A549 (cell line): ENCODE measurements around the gene KCNB1.

ENCODE experiments used
- CEBPB ChIP-seq, 2 experiments: fragments of >200 bp in 1 of 2; sonication (Bioruptor Twin) in 1 of 2; formaldehyde crosslinking in 1 of 2; IDR thresholded peaks; 2 replicates each; pipeline ENCODE4 v1.6.1; 2012 to 2016
- CTCF ChIP-seq: fragments of >200 bp; sonication (Bioruptor Twin); formaldehyde crosslinking; IDR thresholded peaks from 3 replicates; pipeline ENCODE4 v1.5.1; 2016
- EHMT2 ChIP-seq: fragments of 200-600 bp; sonication (generic); IDR thresholded peaks from 2 replicates; pipeline ENCODE4 v1.6.1; 2016; ENCODE audit warnings: antibody characterized with exemption, low read depth, mild to moderate bottlenecking, moderate library complexity
- JUNB ChIP-seq: fragments of >200 bp; sonication (Bioruptor Twin); formaldehyde crosslinking; IDR thresholded peaks from 2 replicates; pipeline ENCODE4 v1.6.1; 2016
- MAX ChIP-seq: IDR thresholded peaks from 2 replicates; pipeline ENCODE4 v1.6.1; 2012
- MYC ChIP-seq: IDR thresholded peaks from 2 replicates; pipeline ENCODE4 v1.6.1; 2012; ENCODE audit warnings: mild to moderate bottlenecking, inconsistent platforms, low read length, improper control_type of control experiment, borderline replicate concordance
- NR3C1 ChIP-seq: fragments of >200 bp; sonication (Bioruptor Twin); formaldehyde crosslinking; IDR thresholded peaks from 3 replicates; pipeline ENCODE4 v1.6.1; 2017
- PBX3 ChIP-seq: IDR thresholded peaks from 2 replicates; pipeline ENCODE4 v1.6.1; 2012
- POLR2A ChIP-seq: IDR thresholded peaks from 2 replicates; pipeline ENCODE4 v1.6.1; 2012; ENCODE audit warnings: mild to moderate bottlenecking, low read length
- RFX5 ChIP-seq: fragments of 450-650 bp; IDR thresholded peaks from 2 replicates; pipeline ENCODE4 v1.7.1; 2014; ENCODE audit warnings: antibody characterized with exemption, mild to moderate bottlenecking, moderate library complexity
- RNF2 ChIP-seq: fragments of 200-600 bp; sonication (generic); IDR thresholded peaks from 2 replicates; pipeline ENCODE4 v1.6.1; 2016; ENCODE audit warnings: low read depth, mild to moderate bottlenecking, antibody characterized with exemption, moderate library complexity, borderline replicate concordance

- TF ChIP-seq MYC (no peak), CTCF (no peak), CEBPB (IDR thresholded peaks at IDR 0.05) (no peak), POLR2A (no peak), PBX3 (no peak), RFX5 (no peak), NR3C1 (no peak), EHMT2 (no peak), RNF2 (no peak), MAX (no peak), JUNB (no peak)
Observed at GRCh38 chr20:49435639-49436038, 46.8 kb downstream of the KCNB1 start.
